GM21723 (cell line): ENCODE measurements around the gene SKOR2.

Experiments
- ATAC-seq: cut with Tn5 transposase; IDR thresholded peaks from one replicate; pipeline ENCODE4 v1.9.1; 2021; ENCODE audit warnings: mild to moderate bottlenecking, moderate library complexity; ENCODE audit not compliant: unreplicated experiment

The SKOR2 gene, protein sequence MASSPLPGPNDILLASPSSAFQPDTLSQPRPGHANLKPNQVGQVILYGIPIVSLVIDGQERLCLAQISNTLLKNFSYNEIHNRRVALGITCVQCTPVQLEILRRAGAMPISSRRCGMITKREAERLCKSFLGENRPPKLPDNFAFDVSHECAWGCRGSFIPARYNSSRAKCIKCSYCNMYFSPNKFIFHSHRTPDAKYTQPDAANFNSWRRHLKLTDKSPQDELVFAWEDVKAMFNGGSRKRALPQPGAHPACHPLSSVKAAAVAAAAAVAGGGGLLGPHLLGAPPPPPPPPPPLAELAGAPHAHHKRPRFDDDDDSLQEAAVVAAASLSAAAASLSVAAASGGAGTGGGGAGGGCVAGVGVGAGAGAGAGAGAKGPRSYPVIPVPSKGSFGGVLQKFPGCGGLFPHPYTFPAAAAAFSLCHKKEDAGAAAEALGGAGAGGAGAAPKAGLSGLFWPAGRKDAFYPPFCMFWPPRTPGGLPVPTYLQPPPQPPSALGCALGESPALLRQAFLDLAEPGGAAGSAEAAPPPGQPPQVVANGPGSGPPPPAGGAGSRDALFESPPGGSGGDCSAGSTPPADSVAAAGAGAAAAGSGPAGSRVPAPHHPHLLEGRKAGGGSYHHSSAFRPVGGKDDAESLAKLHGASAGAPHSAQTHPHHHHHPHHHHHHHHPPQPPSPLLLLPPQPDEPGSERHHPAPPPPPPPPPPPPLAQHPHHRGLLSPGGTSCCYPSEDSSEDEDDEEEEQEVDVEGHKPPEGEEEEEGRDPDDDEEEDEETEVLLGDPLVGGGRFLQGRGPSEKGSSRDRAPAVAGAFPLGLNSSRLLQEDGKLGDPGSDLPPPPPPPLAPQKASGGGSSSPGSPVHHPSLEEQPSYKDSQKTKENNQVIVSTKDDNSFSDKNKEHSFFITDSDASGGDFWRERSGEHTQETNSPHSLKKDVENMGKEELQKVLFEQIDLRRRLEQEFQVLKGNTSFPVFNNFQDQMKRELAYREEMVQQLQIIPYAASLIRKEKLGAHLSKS

DNA sequence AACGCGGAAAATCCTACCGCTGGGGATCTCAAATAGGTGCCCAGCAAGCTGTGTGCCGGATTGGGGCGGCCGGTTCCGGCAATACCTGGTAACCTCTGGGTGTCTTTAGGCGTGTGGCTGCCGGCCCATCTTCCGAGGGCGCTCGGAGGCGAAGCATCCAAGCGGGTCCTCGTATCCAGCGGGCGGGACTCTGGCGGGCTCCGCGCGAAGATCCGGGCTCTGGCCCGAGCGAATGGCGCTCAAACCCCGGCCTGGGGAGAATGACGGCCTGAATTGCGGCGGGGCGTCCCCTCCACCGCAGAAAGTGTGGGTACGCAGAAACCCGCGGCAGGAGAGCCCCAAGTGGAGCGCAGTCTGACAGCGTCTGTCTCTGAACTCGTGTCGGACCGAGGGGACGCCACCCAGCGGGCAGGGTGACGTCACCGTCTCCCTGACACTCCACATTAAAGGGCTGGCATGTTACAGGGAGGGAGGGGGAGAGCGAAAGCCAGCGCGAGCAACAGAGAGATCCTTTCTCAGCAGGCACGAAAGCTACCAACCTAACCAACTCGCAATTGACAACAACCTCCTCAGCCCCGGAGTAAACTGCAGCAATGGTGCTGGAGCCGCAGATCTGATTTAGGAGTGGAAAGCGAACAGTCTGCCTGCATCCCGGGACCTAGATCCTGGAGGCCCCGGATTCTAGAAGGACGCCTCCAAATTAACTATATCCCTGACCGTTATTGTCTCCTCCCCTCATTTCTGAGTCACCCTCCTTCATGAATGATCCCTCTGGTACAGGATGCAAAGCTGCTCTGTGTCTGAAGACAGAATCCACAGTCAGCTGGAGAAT lies at the start of gene SKOR2:
TSS of gene SKOR2 (minus strand) at position 372 of the 832 bp plus-strand sequence. CDS start 2,477 bp downstream, outside the sequence.
- no peak for ATAC-seq

DNA sequence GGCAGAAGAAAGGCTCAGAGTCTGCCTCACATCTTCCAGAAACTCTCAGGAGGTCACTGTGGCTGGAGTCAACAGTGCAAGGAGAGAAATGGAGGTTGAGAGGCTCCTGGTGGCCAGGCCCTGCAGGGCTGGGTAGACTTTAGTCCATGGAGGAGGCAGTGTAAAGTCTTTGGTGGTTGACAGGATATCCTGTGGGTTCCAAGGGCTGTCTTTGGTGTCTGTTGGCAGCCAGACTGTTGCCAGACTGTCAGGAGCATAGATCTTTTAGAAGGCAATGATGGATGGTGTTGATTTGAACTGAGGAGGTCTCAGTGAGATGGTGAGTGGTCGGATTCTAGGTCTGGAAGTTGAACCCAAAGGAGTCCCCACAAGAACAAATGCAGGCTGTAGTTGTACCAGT lies 45.0 kb upstream of the SKOR2 start:
- ATAC-seq: no peak

- ATAC-seq: no peak
Measured at GRCh38 chr18:47294801-47295200, 43.3 kb upstream of the SKOR2 start.

DNA sequence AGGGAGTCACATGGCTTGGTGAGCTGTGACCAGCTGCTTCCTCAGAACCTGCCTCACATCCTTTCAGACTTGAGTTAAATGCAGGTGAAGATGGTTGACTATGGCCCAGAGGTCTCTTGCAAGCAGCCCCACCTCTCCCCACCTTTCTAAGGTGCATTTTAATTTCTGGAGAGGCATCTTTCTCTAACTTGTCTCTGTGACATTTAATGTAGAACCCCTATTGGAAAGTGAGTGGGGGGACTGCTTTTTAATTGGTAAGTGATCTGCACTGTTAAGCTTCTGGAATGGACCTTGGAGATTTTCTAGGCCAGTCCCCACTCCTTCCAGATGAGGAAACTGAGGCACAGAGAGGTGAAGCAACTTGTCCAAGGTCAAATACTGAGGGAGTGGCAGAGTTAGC lies 37.3 kb upstream of the SKOR2 start:
- ATAC-seq: no peak

DNA sequence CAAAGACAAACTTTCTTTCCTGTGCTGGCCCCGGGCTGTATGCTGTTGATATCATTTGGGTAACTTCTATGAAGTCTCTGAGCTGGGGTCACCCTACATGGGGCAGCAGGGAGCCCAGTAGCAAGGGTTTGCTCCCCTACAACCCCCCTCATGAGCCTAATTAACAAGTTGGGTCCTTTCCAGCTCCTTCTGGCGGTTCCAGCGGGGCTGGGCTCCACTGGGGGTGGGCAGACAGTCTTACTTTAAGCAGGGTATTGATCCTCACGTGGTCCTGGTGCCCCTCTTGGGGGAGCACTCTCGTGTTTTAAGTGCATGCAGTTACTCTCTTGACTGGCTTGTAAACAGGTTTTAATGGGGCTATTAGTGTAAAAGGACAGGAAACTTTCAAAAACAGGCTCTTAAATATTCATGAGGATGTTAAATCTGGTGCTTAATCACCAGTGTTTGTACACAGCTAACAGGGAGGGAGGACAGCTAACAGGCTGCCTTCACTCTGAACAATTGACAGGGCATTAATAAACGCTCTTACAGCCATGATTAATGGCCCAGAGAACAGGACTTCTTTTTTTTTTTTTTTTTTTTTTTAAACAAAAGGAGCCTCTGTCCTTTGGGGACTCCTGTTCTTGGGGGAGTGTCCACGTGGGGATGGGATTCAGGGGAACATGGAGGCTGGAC lies 36.6 kb upstream of the SKOR2 start:
- ATAC-seq: no peak

DNA sequence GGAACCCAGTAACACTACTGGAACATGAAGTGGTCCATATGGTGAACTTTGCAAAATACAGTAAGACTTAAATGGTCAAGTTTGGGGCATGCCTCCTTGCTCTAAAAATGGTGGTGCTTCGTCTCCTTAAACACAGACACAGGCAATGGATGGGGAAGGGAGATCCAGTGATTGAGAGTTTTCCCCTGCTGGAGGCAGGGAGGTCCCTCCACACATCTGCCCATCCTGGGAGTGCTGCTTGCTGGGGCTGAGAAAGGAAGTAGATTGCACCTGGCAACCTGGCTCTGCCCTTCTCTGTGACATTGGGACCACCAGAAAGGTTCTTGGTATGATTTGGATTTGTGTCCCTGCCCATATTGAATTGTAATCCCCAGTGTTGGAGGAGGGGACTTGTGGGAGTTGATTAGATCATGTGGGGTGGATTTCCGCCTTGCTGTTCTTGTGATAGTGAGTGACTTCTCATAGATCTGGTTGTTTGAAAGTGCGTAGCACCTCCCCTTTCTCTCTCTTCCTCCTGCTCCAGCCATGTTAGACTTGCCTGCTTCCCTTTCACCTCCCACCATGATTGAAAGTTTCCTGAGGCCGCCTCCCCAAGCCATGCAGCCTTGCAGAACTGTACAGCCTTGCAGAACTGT lies 35.4 kb upstream of the SKOR2 start:
- no peak for ATAC-seq

DNA sequence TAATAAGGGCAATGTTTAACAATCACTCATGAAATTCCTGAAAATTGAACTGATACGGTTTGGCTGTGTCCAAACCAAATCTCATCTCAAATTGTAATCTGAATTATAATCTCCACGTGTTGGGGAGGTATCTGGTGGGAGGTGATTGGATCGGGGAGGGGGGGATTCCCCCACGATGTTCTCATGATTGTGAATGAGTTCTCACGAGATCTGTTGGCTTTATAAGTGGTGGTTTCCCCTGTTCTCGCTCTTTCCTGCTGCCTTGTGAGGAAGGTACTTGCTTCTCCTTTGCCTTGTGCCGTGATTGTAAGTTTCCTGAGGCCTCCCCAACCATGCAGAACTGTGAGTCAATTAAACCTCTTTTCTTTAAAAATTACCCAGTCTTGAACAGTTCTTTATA lies 34.0 kb upstream of the SKOR2 start:
- no peak for ATAC-seq

DNA sequence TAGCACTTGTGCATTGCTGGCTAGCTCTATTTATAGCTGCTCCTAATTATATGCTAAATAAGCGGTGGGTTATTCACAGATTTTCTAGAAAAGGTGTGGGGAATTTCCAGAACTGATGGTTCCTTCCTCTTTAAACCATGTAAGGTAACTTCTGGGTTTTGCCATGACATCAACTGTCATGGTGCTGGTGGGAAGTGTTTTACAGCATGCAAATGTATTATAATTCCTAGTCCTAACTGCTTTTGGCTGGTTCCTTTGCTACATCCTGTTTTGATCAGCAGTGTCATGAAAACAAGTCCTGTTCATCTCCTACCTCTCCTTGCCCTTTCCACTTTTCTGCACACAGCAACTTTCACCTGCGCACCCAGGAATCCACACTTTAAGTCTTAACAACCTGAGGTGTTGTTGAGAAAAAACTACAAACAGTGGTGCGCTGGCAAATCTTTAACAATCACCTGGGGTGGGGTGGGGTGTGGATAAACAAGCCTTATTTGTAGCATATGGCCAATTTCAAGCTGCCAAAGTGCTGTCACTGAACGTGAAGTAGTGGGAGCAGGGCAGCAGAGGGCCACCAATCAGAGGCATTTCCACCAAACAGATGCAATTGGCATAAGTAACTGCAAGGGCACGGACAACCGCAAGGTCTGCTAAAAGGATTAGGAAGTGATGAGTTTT lies 33.4 kb upstream of the SKOR2 start:
- no peak for ATAC-seq

GRCh38 chr18:47283476-47283875 lies 32.0 kb upstream of the SKOR2 start:
- ATAC-seq: no peak

DNA sequence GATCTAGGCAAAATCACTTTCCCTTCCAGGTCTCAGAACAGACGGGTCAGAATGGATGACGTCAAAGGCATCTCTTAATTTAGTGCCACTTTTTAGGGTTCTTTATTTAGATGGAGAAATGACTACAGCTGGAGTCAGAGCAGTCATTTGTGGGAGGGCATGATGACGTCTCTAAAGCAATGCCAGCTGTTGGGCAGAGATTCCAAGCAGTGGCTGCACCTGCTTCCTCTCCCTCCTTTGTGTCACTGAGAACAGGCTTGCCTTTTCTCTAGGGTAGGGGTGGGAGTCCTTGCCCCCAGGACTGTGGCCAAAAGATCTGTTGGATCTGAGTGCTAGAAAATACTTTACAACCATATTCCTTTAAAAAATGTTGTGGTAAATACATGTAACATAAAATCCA lies 28.7 kb upstream of the SKOR2 start:
- no peak for ATAC-seq

DNA sequence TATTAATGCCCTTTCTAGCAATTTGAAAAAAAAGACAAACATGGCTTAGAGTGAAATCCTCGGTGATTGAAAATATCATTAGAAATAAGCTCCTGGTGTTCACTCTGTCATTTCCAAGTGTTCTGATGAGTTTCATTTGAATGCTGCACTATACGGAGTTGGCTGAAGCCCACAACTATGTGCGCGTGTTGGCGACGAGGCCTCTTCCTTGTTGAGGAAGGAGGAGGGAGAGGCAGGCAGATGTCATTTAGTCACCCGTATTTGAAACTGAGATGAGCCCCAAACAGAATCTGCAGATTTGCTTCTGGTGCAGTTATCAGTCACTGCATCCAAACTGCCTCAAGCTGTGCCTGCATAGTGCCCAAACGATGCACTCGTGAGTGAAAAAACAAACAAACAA lies 23.5 kb upstream of the SKOR2 start:
- no peak for ATAC-seq

GRCh38 chr18:47265197-47265596 lies 13.7 kb upstream of the SKOR2 start:
- ATAC-seq: no peak

- no peak for ATAC-seq
Measured at GRCh38 chr18:47264308-47264700, 12.8 kb upstream of the SKOR2 start.

DNA sequence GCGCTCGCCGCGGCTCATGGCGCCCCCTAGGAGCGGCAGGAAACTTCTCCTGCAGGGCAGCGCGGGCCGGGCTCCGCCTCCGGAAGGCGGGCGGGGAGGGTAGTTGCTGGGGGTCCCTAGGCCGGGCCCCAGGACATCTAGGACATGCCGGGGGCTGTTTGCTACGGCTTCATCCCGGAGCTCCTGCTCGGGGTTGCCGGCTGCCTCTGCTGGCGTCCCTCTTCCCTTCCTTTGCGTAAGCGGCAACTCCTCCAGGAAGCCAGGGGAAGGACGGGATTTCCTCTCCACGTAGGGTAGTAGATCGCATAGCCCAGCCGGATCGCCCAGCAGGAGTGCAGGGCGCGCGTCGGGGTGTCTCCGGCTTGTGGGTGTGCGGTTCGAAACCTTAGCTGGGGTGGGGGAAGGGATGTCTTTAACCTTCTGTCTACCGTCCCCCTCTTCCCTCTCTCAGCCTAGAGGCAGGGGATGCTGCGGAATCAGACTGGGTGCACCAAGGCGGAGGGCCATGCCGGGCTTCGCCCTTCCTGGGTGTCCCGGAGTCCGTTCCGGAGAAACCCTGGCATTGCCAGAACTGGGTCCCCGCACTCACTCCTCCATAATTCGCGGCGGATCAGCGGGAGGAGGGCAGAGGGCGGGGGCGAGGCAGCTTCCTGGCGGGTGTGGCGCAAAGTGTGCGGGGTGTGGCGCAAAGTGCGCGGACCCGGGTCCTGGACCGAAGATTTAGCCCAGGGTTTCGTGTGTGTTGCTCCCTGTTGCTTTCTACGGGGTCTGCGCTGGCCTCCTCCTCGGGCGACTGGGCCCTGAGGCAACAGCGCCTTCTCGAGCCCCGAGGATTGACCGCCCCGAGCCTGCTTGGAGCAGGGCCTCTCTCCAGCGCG lies 12.2 kb upstream of the SKOR2 start:
- no peak for ATAC-seq

DNA sequence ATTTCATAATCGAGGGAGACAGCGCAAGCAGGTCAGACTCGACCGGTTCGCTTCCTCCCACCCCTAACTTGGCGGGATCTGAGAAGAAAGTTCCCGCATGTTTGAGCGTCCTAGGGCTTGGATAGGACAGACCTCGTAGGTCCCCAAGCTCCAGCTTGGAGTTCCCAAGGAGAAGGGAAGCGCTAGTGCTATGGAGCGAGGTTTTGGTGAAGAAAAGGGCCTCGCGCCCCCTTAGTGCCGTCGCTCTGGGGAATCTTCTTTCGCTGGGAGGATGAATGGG lies 11.6 kb upstream of the SKOR2 start:
- ATAC-seq: no peak

GRCh38 chr18:47262301-47263149 lies 11.1 kb upstream of the SKOR2 start:
- ATAC-seq: no peak

DNA sequence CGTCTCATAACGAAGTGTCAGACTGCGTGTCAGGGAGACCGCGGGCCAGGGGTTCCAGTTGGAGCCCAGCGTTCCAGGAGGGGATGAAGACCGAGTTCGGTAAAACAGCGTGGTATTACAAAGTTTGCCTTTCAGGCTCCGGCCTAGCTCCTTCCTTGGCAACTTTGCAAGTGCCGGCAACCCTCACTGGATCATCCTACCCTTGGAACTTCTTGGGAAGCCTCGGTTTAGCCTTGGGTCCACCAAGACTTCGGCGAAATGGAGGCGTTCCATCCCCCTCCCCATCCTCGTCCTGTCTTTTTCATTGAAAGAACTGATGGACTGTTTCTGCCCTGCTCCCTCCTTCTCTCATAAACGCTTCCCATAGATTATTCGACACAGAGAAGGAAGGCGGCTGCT lies 10.4 kb upstream of the SKOR2 start:
- ATAC-seq: no peak
